ENCODE results near the gene FARP1. TPM values are rescaled to one million over a fixed set of nuclear protein-coding genes. Genes with fewer than 3 reads are reported as not detected.

The FARP1 gene
- total RNA-seq, result 41.5 and 45.0 TPM in 2 replicates

GRCh38 chr13:98142380-98143156, at the start of gene FARP1:
FARP1 (plus strand) TSS chr13:98143094; CDS start chr13:98213243, 70,149 bp downstream.

GRCh38 chr13:98176777-98177608, 34.1 kb downstream of the FARP1 start, which contains the start of gene RNF113B:
RNF113B (minus strand) TSS chr13:98177269; CDS start chr13:98177236, 33 bp downstream.

Other genes with a start within 250 kb of the FARP1 start
- gene IPO5, start 189.4 kb upstream of the FARP1 start, total RNA-seq, result 194 and 204 TPM in 2 replicates
- not detected in 2 replicates for gene RNF113B, start 34.2 kb downstream of the FARP1 start, total RNA-seq